SU-DHL-6 (cell line): ENCODE results near the gene TOX2.

Experiments
- H2AFZ ChIP-seq: fragments of 200-600 bp; sonication (generic); 2 replicates; pipeline ENCODE4 v1.6.1; 2014; ENCODE audit warnings: low read depth, mild to moderate bottlenecking, moderate library complexity, mixed read lengths, antibody characterized with exemption, low read length; ENCODE audit not compliant: severe bottlenecking
- H3F3A ChIP-seq: fragments of 200-600 bp; shearing (Covaris generic); 2 replicates; pipeline ENCODE4 v1.6.0; 2016; ENCODE audit warnings: antibody characterized with exemption, mild to moderate bottlenecking; ENCODE audit not compliant: insufficient read depth
- H3K27ac ChIP-seq: fragments of 200-600 bp; sonication (generic); 2 replicates; pipeline ENCODE4 v1.5.1; 2016; ENCODE audit warnings: low read depth, mild to moderate bottlenecking, low read length, moderate library complexity, mixed read lengths
- H3K27me3 ChIP-seq: fragments of 200-600 bp; sonication (generic), shearing (Covaris generic); 2 replicates; pipeline ENCODE4 v1.6.0; 2014; ENCODE audit warnings: mild to moderate bottlenecking, low read length
- H3K36me3 ChIP-seq: fragments of 200-600 bp; sonication (generic); 2 replicates; pipeline ENCODE4 v1.6.1; 2014; ENCODE audit warnings: mild to moderate bottlenecking, low read length, mixed read lengths
- H3K4me2 ChIP-seq: fragments of 300-600, 200-600 bp; shearing (Covaris generic), sonication (generic); 2 replicates; pipeline ENCODE4 v1.6.0; 2014; ENCODE audit warnings: low read length, low read depth, mild to moderate bottlenecking; ENCODE audit not compliant: poor library complexity, severe bottlenecking
- H3K4me3 ChIP-seq: fragments of 200-600 bp; sonication (generic); 2 replicates; pipeline ENCODE4 v1.5.1; 2014; ENCODE audit warnings: antibody characterized with exemption, low read length, mild to moderate bottlenecking, mixed read lengths; ENCODE audit not compliant: insufficient read depth, poor library complexity, severe bottlenecking
- H3K79me2 ChIP-seq: fragments of 200-600 bp; sonication (generic); 2 replicates; pipeline ENCODE4 v1.6.1; 2014; ENCODE audit warnings: mild to moderate bottlenecking, low read length, moderate library complexity; ENCODE audit not compliant: insufficient read depth
- H3K9ac ChIP-seq: fragments of 200-600 bp; sonication (generic); 2 replicates; pipeline ENCODE4 v1.7.0; 2014; ENCODE audit warnings: mild to moderate bottlenecking, low read length
- H3K9me2 ChIP-seq: fragments of 200-600 bp; sonication (generic); replicated peaks from 2 replicates; pipeline ENCODE4 v1.6.1; 2014; ENCODE audit warnings: low read length; ENCODE audit not compliant: insufficient read depth
- H3K9me3 ChIP-seq: fragments of 200-600 bp; sonication (generic); 2 replicates; pipeline ENCODE4 v1.6.1; 2014; ENCODE audit warnings: low read length, mixed read lengths; ENCODE audit not compliant: insufficient read depth
- H4K20me1 ChIP-seq: fragments of 200-600 bp; sonication (generic); 2 replicates; pipeline ENCODE4 v1.6.1; 2014; ENCODE audit warnings: low read depth, mild to moderate bottlenecking, antibody characterized with exemption, low read length, moderate library complexity, mixed read lengths
- CTCF ChIP-seq: fragments of 200-600 bp; sonication (generic); IDR thresholded peaks from one replicate; pipeline ENCODE4 v1.5.1; 2017; ENCODE audit warnings: antibody characterized with exemption, mild to moderate bottlenecking, low read length, moderate library complexity; ENCODE audit not compliant: insufficient read depth, poor library complexity, severe bottlenecking
- EZH2phosphoT487 ChIP-seq: fragments of 200-600 bp; sonication (generic), shearing (Covaris generic); conservative IDR thresholded peaks from 2 replicates; pipeline ENCODE4 v1.6.1; 2018; ENCODE audit warnings: mild to moderate bottlenecking, antibody characterized with exemption, low read length, moderate library complexity, mixed read lengths

TOX2 gene

GRCh38 chr20:43923917-43924316, 9.3 kb downstream of the TOX2 start:
- TF ChIP-seq EZH2phosphoT487 (no peak), CTCF (no peak)
- no peaks in the 10 kb centered on the region for H4K20me1 ChIP-seq

GRCh38 chr20:43925215-43925614, 10.6 kb downstream of the TOX2 start:
- Histone ChIP-seq H3K9me2 (no peaks in the 10 kb centered on the region), H4K20me1 (no peaks in the 10 kb centered on the region), H3K36me3 (no peaks in the 10 kb centered on the region), H3K79me2 (no peaks in the 10 kb centered on the region), H3K9ac (no peak overlapping the region), H3K4me3 (no peak overlapping the region), H2AFZ (no peak overlapping the region), H3K27ac (no peak overlapping the region), H3K4me2 (no peak overlapping the region), H3K27me3 (no peaks in the 10 kb centered on the region), H3F3A (no peaks in the 10 kb centered on the region), H3K9me3 (no peaks in the 10 kb centered on the region)
- no peak for TF ChIP-seq CTCF

More at GRCh38 chr20:43923917-43924316, 9.3 kb downstream of the TOX2 start:
- H3K27ac ChIP-seq: no peak overlapping the region
- no peaks in the 10 kb centered on the region for H3F3A ChIP-seq
- no peak overlapping the region for H3K4me2 ChIP-seq
- H3K79me2 ChIP-seq: no peaks in the 10 kb centered on the region
- H3K36me3 ChIP-seq: no peaks in the 10 kb centered on the region
- H3K9ac ChIP-seq: no peak overlapping the region
- no peaks in the 10 kb centered on the region for H3K9me2 ChIP-seq
- no peaks in the 10 kb centered on the region for H3K9me3 ChIP-seq
- no peaks in the 10 kb centered on the region for H3K27me3 ChIP-seq
- H3K4me3 ChIP-seq: no peak overlapping the region
- H2AFZ ChIP-seq: no peak overlapping the region

- Histone ChIP-seq H3K36me3 (no peaks in the 10 kb centered on the region), H4K20me1 (no peaks in the 10 kb centered on the region), H3K4me3 (no peak overlapping the region), H3K27ac (no peak overlapping the region), H3K4me2 (no peak overlapping the region), H3K9me2 (no peaks in the 10 kb centered on the region), H3K9ac (no peak overlapping the region), H3K79me2 (no peaks in the 10 kb centered on the region), H3K27me3 (no peaks in the 10 kb centered on the region), H3K9me3 (no peaks in the 10 kb centered on the region), H3F3A (no peaks in the 10 kb centered on the region), H2AFZ (no peak overlapping the region)
- TF ChIP-seq CTCF: no peak
- TF ChIP-seq EZH2phosphoT487: no peak
Measured at GRCh38 chr20:43925801-43926200, 11.1 kb downstream of the TOX2 start.
